HG02981 (cell line): ENCODE data around the gene PPP1R13B.
A peak's percentile ranks its signal among the peaks of the same experiment; 100 is the strongest.
"Not testable (repeated sequence)": the region's sequence is repeated elsewhere in the genome, so short reads cannot be mapped to it uniquely, and the experiment has no call there.

Experiments used
- ATAC-seq: cut with Tn5 transposase; IDR thresholded peaks from one replicate; pipeline ENCODE4 v1.9.1; 2021; ENCODE audit warnings: mild to moderate bottlenecking, moderate library complexity; ENCODE audit not compliant: unreplicated experiment

The PPP1R13B gene

GRCh38 chr14:103859416-103860202 lies 12.2 kb upstream of the PPP1R13B start:
- ATAC-seq, result no peak

- no peak for ATAC-seq
Measured at GRCh38 chr14:103858063-103858781, 10.8 kb upstream of the PPP1R13B start.

GRCh38 chr14:103857256-103857655 lies 9.9 kb upstream of the PPP1R13B start:
- no peak for ATAC-seq

DNA sequence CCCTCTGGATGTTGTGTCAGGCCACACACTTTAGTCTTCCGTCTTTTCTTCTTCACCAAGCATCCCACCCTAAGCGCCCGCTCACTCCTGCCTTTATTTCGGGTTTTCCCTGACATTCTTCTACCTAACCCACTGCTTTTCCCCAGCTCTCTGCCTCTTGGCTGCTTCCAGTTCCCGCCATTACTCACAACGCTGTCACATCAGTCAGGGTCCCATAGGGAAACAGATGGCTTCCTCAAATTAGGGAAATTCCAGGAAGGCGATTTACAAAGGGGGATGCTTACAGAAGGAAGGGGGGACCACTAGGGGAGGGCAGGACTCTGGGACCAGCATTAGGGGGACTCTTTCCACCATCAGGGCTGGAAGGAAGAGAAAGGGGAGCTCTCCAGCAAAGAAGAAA lies 9.2 kb upstream of the PPP1R13B start:
- ATAC-seq, result no peak

DNA sequence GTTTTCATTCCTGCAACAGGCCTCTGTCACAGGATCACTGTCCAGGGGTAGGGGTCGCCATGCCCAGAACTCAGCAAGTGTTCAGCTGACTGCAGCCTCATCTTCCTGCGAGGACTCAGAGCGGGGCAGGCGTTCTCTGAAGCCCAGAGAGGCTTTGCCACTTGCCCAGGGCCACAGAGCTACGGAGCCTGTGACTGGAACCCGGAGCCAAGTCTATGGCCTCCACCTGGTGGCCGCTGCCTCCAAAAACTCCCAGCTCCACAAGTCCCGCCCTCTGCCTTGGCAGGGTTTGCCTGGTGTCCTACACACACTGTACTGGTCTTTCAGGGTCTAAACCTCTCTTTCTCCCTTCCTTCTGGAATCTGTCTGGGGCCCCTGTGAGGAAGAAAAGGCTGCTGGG lies 8.7 kb upstream of the PPP1R13B start:
- no peak for ATAC-seq

- no peak for ATAC-seq
Measured at GRCh38 chr14:103855734-103856095, 8.3 kb upstream of the PPP1R13B start.

DNA sequence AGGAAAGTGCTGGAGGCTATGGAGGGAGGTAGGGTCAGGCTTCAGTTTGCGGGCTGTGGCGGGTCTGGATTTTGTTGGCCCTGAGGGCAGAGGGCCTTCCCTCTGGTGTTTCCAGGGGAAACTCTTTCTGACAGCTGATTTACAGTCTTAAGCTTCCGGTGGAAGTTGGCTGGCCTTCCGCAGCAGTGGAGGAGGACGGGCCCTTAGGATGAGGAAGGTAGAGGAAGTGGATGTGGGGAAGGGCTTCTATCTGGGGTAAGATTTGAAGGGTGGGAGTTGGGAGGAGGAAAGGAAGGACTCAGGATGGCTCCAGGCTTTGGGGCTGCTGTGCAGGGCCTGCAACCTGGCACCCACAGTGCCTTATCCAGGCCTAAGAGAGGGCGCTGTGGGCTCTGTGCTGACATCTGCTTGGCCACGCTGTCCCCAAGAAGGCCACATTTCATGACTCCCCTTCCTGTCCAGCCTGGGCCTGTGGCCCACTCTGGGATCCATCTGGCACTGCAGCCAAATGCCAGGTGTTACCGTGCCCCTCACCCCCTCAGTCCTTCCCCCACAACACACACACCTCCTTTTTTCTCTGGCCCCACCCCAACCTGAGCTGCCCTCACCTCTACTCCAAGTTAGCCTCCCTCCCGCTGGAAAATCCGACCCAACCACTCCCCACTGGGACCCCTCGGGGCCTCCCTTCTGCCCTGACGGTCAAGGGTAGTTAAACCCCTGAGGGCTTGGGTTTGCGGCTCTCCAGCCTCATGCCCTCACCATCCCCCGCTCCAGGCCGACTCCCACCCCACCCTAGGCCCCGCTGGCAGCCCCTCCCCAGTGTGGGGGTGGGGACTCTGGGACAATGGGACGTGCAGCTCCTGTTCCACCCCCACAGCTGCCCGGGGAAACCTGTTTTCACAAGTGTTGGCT lies 7.7 kb upstream of the PPP1R13B start:
- ATAC-seq, result no peak

DNA sequence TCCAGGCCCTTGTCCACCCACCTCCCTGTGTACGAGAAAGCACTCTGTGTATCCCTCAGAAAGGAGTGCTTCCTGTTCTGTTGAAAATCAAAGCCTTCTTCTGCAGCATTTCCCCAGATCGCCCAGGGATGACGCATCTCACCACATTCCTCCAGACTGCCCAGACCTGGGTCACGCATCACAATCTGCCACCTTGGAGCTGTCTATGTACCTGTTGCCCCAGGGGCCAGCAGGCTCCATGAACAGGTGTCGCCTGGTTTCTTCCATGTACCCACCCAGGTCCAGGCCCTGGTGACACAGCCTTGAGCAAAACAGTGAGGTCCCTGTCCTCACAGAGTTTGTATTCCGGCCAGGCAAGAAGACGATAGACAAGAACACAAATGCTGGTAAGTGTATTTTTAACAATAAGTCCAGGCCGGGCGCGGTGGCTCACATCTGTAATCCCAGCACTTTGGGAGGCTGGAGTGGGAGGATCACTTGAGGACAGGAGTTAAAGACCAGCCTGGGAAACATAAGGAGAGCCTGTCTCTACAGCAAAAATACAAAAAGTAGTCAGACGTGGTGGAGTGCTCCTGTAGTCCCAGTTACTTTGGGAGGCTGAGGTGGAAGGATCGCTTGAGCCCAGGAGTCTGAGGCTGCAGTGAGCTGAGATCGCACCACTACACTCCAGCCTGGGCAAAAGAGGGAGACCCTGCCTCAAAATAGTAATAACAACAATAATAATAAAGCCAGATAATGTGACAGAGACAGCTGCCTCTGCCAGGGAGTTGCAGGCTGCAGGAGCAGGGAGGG lies 6.8 kb upstream of the PPP1R13B start:
- ATAC-seq, result no peak

- no peak for ATAC-seq
Measured at GRCh38 chr14:103849151-103849886, 1.9 kb upstream of the PPP1R13B start.

GRCh38 chr14:103848175-103849077 lies 1.1 kb upstream of the PPP1R13B start:
- ATAC-seq, result no peak

GRCh38 chr14:103846543-103847450 lies 578 bp downstream of the PPP1R13B start:
- peak; percentile 22 for ATAC-seq

DNA sequence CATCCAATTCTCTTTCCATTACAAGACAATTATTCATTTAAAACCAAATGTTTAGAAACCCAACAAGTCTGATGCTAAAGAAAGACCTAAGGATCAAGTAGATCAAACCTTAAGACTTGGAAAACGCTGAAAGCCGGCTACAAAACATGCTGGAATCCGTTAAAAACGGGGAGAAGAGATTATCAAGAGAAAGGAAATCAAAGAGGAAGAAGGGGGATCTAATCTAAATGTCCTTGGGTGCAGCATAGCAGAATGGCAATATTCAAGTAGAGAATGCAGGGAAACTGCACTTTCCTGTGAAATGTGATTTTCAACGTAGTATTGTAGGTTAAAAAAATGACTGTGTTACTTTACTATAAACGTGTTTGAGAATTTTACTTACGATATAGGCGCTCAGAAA lies 1.3 kb downstream of the PPP1R13B start:
- no peak for ATAC-seq

DNA sequence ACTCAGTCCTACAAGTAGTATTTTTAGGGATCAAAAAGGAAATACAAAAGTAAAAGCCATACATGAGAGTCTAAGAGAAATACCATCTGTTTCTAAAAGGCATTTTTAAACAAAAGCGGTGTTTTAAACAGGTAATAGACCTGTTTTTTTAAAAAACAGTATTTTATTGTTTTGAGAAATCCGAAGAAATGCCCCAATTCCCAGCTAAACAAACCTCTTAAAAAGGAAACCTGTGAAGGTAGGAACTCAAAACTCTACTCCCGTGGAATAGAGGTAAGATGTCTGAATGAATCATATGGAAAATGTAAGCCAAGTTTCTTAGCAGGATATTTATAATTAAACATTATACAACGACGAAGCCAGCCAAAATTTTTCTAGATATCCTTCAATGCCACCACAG lies 2.0 kb downstream of the PPP1R13B start:
- no peak for ATAC-seq

- not testable (repeated sequence) for ATAC-seq
Measured at GRCh38 chr14:103841265-103841664, 6.1 kb downstream of the PPP1R13B start.

- no peak for ATAC-seq
Measured at GRCh38 chr14:103840014-103840413, 7.4 kb downstream of the PPP1R13B start.

- no peak for ATAC-seq
Measured at GRCh38 chr14:103839579-103839978, 7.8 kb downstream of the PPP1R13B start.

GRCh38 chr14:103838117-103838516 lies 9.3 kb downstream of the PPP1R13B start:
- no peak for ATAC-seq
